Suppressor macrophage treated with lipopolysaccharide for 1 hour (primary cell): Measurements from ENCODE around the gene PPP2R2C.

Experiments
- DNase-seq, 3 donors: peaks; one replicate each; pipeline ENCODE4 v3.0.0-alpha.2; 2020 to 2022

Gene PPP2R2C

DNA sequence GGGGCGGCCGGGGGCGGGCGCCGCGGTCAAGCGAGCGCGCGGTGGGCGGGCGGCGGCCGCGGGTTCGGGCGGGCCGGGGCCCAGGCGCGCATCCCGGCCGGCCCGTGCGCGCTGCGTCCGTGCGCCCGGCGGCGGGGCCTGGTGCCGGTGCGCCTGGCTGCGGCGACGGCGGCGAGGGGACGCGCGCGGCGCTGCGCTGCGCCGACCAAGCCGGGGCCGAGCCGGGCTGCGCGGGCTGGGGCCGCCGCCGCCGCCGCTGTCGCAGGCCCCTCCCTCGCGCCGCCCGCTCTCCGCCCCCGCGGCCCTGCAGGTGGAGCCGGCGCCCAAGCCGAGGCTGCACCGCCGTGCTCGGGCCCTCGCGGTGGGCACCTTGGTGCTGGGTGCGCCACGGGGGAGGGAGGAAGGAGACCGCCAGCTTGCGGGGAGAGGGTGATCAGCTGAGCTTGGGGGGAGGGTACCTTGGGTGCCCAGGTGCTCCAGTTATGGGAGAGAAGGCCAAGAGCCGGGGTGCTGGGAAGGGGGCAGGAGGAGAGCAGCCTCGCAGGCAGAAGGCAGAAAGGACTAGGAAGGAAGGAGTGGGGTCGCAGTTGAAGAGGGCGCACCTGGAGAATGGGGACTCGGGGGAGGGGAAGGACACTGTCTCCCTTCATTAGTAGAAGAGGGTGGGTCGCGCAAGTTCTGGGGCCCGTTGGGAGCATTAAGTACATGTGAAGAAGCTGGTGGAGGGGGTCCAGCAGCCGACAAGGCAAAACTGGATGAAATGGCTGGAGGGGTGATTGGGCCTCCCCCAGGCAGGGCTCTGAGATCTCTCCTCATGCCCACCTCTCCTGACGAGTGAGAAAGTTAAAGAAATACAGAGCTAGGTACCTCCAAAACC is at the start of gene PPP2R2C:
Gene PPP2R2C (minus strand): TSS at position 228 of the 877 bp plus-strand sequence. CDS start 385 bp downstream, outside the sequence.
- DNase-seq: no peak

DNA sequence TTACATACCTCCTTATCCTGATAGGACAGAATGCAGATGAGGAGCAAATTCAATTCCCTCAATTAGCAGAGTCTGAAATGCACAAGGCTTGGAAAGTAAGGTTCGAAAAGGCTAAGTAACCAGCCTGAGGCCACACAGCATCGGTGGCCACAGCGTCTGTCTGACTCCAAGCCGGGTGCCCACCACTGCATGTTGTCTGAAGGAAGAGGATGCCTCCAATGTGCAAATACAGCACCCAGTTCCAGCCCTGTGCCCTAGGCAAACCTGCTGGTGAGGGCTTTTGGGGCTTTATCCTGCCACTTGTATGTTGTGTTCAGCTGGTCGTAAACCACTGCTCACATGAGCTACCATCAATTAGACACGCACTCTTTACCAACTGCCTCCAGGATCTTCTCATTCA is 48.6 kb upstream of the PPP2R2C start:
- DNase-seq: no peak

DNA sequence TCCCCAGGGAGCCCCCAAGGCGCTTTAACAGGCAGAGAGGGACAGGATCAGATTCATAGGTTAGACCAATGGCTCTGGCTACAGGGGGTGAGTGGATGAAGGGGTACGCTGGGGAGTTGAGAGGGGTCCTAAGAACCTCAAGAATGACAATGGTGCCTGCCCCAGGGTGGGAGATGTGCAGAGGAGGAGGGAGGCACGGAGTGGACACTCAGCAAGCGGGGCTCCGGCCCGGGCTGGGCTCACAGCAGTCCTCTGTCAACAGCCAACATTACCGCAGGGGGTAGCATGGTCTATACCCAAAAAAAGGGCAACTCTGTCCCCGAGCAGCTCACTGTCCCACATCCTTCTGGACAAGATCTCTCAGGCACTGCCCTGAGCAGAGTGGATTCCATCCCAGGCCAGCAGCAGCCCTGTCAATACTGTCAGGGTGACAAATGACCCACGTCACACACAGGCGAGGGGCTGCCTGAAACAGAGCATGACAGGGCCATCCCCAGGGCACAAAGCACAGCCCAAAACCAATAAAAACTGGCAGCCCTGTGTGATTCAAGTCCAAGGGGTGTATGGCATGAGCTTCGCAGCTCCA is 47.7 kb upstream of the PPP2R2C start:
- no peak for DNase-seq

DNA sequence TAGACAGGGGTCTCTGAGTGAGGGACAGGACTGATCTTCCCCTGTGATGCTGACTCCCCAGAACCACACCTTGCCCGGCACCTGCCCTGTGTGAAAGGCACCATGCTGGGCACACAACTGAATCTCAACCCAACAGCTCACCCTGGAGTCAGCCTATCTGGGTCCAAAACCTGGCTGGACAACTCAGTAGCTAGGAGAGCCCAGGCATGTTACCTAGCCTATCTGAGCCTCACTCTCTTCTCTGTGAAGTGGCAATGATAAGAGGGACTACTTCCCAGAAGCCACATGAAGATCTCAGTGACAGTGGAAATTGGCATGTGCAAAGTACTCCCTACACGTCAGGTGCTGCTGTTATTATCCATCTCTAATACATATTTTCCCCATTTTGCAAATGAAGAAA is 44.8 kb upstream of the PPP2R2C start:
- DNase-seq: no peak

DNA sequence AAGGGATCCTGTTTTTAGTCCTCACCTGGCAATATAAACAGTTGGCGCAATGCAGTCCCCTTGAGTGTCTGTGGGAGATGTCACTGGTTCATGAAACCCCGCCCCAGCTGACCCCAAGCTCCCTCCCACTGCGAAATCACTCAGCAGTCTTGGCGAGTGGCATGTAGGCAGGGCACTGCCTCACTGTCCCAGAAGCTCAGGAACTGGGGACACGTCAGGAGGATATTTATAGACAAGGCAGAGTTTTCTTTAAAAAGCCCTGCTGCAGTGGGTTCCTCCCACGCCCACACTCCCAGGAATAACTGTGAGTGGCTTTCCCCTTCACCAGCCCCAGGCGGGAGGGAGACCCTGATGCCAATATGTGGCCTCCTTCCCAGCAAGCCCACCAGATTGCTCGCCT is 44.3 kb upstream of the PPP2R2C start:
- DNase-seq: peak in 1 of 3 donors; percentile 3

DNA sequence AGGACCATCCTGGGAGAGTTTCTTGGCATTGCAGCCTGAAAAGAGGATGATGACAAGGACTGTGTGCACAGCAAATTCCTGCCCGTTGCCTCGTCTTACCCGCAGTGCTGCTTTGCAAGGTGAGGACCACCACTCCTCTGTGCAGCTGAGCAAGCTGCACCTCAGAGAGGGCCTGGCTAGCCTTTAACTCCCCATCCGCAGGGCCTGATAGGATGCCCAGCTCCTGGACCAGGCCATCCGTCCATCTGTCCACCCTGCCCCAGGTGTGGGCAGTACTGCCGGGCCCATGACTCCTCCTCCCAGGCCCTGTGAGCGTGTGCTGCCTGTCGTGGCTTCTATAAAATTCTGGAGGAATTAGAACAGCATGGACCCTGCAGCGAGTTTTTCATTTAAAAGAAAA is 43.9 kb upstream of the PPP2R2C start:
- no peak for DNase-seq

DNA sequence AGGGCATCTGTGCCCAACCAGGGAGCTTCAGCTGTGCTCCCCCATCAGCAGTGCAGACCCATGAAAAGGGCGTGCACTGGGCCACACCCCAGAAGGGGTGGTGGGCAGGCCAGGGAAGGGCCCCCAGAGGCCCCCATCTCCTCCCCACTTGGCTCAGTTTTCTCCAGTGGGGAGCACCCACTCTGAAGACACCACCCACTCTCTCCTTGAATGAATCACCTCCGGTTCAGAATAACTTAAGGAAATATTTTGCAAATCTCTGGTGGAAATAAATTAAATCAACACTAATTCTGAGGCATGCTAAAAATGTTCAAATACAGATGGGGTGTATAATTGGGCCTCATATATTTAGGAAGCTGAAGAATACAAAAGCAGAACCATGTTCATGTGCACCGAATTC is 41.3 kb upstream of the PPP2R2C start:
- no peak for DNase-seq

DNA sequence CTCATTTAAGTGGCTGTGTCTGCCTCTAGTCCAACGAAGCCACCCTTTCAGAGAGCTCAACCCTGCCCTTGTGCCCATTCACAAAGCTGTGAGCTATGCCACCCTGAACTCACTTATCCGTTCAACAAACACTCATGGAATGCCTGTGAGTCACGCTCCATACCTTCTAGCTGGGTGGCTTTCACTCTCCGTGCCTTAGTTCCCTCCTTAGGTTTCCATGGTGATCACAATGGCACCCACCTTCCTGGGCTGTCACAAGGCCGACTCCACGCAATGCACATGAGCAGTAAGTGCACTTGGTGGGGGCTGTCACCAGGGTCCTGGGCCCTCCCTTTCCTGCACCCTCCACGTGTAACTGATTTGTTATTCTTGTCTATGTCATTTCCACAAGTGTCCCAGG is 37.2 kb upstream of the PPP2R2C start:
- DNase-seq: no peak

DNA sequence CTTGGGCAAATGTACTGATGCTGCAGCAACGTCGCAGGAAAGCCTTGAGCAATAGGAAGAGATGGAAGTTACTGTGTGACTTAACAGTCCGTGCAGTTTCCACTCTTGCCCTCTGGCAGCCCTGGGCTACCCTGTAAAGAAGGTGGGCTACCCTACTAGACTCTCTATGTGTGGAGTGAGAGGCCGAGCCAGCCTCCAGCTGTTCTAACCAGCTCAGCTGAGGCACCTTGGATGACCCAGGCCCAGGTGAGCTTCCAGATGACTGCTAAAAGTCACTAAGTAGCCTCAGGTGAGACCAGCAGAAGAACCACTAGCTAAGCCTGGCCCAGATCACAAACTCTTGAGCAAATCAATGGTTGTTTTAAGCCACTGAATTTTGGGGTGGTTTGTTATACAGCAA is 34.9 kb upstream of the PPP2R2C start:
- DNase-seq: no peak

DNA sequence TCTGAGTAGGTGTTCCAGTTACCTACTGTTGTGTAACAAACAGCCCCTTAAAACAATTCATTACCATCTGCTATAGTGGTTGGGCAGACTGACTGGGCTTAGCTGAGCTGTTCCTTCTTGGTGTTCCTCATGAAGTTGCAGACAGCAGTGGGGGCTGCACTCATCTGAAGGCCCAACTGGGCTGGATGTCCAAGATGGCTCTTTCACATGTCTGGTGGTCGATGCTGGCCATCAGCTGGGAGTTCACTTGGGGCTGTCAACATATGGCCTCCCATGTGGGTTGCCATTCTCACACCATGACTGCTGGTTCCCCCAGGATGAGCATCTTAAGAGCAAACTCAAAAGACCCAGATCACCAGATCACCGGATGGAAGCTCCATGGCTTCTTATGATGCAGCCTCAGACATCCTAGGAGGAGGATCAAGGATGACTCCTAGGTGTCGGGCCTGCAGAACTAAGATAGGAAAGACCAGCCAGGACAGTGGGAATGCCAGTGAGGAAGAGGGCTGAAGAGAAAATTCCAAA is 34.3 kb upstream of the PPP2R2C start:
- no peak for DNase-seq

DNA sequence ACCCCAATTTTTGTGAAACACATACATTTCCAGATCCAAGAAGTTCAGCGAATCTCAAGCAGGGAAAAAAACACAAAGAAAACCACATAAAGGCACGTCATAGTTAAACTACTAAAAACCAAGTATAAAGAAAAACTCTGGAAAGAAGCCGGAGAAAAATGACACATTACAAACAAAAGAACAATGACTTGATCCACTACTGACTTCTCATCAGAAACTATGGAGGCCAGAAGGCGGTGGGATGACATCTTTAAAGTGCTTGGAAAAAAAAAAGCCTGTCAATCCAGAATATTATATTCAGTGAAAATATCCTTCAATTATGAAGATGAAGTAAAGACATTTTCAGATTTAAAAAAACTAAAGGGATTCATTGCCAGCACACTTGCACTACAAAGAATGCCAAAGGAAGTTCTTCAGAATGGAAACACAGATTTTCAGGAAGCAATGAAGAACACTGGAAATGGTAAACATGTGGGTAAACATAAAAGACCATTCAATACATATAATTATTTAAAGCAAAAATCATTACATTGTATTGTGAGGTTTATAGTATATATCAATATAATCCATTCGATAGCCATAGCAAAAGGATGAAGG is 32.6 kb upstream of the PPP2R2C start:
- no peak for DNase-seq

DNA sequence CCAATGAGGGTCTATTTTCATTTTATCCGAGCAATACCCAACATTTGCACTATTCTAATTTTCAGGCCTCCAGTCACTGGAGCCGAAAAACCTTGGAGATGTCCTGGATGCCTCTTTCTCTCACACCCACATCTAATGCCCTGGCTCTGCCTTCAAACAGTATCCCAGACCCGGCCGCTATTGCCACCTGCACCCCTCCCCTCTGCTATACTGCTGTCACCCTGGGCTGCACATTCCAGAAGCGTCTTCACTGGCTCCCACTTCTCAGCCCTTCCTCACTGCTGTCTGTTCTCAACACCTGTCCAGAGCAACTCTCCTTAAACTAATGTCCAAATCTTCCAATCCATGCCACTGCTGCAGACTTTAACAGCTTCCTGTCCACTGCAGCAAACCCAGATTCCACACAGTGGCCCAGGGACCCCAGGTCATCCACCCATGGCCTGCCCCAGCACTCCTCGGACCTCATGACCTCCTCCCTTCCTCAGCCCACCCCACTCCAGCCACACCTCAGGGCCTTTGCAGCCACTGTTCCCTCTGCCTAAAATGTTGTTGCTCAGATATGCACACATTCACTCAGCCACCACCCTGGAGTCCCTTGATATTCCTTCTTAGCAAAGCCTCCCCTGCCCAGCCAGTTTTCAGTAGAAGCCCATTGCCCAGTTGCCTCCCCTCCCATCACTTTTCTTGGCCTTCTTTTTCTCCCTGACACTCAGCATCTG is 30.5 kb upstream of the PPP2R2C start:
- DNase-seq: no peak

DNA sequence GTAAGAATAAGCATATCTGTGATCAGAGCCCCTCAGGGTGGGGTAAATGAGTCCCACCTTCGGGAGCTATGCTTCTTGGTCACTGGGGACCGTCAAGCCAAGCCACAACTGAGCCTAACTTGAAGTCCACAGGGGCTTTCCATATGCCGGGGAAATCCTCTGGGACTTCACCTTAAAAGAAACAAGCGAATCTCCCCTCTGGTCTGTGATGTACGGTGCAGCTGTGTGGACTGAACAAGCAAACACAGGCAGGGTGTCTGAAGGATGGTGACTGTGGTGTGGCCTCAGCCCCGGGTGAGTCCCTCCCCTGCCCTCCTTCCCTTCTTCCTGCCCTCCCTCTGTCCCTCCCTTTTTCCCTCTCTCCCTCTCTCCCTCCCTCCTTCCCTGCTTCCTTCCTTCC is 29.7 kb upstream of the PPP2R2C start:
- peak in 1 of 3 donors; percentile 1 for DNase-seq

DNA sequence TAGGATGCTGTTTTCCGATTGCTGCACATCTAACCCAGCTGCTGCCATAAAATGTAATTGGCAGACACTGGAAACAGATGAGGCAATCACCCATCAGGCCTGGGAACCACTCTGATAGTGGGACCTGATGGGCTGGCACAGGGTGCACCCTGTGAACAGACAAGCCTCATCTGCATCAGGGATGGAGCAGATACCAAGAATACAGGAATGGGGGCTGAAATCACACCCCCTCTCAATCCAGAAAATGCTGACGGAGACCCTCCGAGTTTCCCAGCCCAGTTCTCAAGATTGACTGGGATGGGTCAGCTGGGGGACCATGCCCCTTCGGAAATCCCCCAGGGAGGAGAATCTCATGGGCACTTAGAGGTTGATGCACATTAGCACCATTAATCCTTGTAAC is 28.8 kb upstream of the PPP2R2C start:
- no peak for DNase-seq

DNA sequence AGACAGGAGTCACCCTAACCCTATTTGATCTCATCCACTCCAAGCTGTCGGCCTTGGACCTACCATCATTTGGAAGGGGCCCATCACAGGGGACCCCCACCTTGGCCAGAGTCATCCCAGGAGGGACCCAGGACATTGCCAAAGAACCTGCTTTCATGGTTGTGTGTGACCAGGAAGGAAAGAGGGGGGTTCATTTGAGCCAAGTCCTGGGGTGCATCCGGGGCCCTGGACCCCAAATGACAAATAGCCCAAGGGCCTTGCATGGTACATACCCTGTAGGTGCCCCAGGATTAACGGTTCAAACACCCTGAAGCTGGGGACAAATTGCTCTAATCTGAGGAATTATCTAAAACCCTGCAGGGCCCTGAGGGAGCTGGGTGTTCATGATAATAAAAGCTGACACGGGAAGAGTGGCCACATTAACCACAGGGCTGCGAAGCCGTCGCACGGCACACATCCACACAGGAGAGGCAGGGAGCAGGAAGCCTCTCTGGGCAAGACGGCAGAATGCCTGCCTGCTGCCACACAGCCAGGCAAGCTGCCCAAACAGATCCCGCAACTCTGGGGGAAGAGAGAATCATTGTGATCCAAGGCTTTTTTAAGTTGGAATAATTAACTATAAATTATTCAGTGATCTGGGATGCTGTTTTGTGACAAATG is 28.2 kb upstream of the PPP2R2C start:
- DNase-seq: no peak

DNA sequence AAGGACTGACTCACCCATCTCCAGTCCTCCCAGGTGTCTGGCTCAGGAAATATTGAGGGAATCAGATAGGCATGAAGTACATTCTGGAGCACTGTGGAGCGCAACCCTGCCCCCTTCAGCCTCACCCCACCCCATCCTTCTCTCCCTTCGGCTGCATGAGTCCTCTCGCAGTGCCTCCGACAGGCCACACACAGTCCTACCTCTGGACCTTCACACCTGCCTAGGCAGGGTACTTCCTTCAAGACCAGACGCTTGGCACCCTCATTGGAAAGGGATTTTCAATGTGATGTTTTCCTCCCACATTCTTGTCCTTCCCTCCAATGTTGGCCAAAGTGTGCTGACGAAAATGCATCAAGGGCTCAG is 26.8 kb upstream of the PPP2R2C start:
- DNase-seq: no peak

DNA sequence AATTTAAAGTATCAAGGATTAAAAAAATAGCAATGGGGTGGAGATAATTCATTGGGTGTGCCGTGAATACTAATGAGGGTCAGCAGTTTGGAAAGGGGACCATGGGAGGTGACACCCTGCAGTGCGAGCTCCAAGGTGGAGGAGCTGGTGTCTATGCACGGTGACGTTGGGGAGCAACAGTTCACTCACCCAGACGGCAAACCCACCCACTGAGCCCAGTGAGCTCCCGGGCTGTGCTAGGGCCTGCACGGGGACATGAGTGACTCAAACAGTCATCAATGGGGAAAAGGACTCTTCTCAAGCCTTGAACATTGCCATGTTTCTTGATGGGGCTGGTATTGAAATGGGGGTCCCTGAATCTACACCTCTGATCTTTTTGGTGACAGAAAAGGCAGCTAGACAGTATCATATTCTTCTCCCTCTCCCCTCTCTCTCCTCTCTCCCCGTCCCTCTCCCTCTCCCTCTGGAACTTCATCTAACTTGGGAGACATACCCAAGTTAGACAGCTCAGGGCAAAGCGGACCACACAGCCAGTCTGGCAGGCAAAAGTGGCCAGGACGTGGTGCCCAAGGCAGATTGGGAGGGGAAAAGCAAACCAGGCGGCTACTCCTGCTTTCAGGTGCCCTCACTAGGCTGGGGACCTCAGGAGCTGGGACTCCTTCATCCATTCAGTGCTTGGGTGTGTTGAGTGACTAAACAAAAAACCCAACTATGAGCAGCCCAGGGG is 26.3 kb upstream of the PPP2R2C start:
- no peak for DNase-seq

DNA sequence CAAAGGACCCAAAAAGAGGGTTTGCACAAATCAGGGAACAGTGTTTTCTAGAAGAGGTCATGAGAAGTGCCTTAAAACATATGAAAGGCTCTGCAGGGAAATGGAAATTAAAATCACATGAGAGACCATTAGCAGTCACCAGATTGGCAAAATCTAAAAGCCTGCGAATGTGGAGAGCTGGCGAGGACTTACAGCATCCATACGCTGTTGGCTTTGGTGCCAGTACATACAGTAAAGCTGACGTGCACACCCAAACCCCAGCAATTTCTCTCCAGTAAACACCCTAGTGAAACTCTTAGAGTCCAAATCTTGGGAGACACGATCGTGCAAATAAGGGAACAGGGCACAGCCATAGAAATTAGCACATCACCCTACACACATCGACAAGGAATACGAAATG is 25.4 kb upstream of the PPP2R2C start:
- DNase-seq: no peak

DNA sequence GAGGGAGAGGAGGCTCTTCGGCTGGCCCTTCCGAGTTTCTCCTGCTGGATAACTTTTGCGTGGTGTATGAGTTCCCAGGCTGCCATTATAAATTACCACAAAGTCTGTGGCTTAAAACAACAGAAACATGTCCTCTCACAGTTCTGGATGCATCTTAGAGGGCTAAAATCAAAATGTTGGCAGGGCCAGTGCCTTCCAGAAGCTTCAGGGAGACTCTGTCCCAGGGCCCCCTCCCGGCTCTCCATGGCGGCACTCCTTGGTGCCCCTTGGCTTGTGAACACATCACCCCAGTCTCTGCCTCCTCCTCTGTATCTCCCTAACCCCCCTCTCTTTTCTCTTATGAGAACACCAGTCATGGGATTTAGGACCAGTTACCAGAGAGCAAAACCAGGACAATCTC is 23.3 kb upstream of the PPP2R2C start:
- DNase-seq: no peak

DNA sequence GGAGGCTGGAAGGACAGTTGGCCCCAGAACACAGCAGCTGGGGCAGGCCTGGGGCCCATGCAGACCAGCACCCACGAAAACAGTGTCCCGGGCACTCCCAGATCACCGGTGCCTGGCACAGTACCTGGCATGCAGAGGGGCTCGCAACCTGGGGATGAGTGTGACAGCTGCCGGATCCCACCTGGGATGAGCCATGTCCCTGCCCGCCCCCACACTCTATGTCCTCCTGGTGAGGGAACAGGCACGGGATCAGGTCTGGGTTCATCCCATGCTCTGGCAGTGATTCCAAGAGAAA is 22.8 kb upstream of the PPP2R2C start:
- no peak for DNase-seq

DNA sequence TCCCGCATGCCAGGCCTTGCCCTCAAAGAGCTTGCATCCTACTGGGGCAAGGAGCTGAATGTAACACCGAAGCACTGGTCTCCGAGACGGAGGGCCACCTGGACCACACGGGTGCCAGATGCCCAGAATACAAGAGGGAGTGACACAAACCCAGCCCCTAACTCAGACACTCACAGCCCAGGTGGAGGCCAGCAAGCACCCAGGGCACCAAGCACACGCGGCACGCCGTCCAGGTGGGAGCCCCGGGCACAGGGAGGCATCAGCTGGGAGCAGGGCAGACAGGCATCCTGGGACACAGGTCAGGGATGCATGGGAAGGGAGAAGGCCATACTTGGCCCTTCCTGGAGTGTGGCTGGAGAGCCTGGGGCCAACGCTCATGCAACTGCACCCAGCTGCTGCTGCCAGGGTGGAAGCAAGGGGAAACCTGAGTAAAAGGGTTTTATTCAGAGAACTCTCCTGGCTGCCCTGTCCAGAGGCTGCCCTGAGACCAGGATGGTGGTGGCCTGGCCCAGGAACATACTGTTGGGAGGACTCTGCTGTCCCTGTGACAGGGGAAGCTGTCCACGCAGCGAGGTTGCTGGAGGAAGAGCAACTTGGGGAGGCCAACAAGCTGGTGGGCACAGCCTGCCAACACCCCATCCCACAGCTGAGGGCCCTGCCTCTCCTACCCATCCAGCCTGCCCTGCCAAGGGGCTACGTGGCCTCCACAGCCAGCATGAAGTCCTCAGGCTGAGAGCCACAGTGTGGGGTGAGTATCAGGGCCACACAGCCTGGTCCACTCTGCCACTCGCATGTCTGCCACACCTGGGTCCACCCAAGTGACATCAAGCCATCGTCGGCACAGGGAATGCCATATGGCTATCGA is 22.2 kb upstream of the PPP2R2C start:
- DNase-seq: no peak
